Measurements from ENCODE around the gene C17orf114.

The C17orf114 gene

GRCh38 chr17:4849011-4849536 is 46.9 kb upstream of the C17orf114 start:
- H3K9me3 ChIP-seq (ENCODE audit: control insufficient read depth in 1 of 2, insufficient read depth in 1 of 2, low read length in 2 of 2): peaks cover 0 to 5% of the 10 kb centered on the region in 2 experiments
- TF ChIP-seq, protein P1, sequence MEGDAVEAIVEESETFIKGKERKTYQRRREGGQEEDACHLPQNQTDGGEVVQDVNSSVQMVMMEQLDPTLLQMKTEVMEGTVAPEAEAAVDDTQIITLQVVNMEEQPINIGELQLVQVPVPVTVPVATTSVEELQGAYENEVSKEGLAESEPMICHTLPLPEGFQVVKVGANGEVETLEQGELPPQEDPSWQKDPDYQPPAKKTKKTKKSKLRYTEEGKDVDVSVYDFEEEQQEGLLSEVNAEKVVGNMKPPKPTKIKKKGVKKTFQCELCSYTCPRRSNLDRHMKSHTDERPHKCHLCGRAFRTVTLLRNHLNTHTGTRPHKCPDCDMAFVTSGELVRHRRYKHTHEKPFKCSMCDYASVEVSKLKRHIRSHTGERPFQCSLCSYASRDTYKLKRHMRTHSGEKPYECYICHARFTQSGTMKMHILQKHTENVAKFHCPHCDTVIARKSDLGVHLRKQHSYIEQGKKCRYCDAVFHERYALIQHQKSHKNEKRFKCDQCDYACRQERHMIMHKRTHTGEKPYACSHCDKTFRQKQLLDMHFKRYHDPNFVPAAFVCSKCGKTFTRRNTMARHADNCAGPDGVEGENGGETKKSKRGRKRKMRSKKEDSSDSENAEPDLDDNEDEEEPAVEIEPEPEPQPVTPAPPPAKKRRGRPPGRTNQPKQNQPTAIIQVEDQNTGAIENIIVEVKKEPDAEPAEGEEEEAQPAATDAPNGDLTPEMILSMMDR (IDR thresholded peaks at IDR 0.05): no peak
- H3K4me1 ChIP-seq (ENCODE audit: insufficient read depth, low read length): peaks cover 19% of the 10 kb centered on the region
- POLR2A ChIA-PET: no interaction called here
- Mint-ChIP-seq H3K9me3 (peaks cover 4% of the 10 kb centered on the region), H3K4me3 (no peak overlapping the region), H3K4me1 (ENCODE audit: low read depth) (peaks cover 58% of the 10 kb centered on the region), H3K36me3 (ENCODE audit: low read depth) (peaks cover 32% of the 10 kb centered on the region), H3K27me3 (no peaks in the 10 kb centered on the region), H3K27ac (no peak overlapping the region)
- H3K4me3 ChIP-seq (ENCODE audit: low read length): no peak overlapping the region
- ATAC-seq (ENCODE audit: poor library complexity) (no peak), DNase-seq (no peak)
- H3K27ac ChIP-seq (ENCODE audit: low read depth in 1 of 2, low read length in 2 of 2): no peak overlapping the region
- CTCF ChIA-PET: interaction anchor here (1.4 kb wide), 1 partner anchor 9 kb away, joined by 3 read pairs; no protein-coding TSS in a partner anchor
- intact Hi-C loops (cut with DNase I, micrococcal nuclease): no loop called here
- H3K27me3 ChIP-seq (ENCODE audit: control insufficient read depth in 1 of 2, insufficient read depth in 2 of 2, low read length in 2 of 2): no peaks in the 10 kb centered on the region
- peaks cover 17% of the 10 kb centered on the region for H3K36me3 ChIP-seq (ENCODE audit: insufficient read depth, low read length)

GRCh38 chr17:4846635-4847390 is 44.7 kb upstream of the C17orf114 start:
- ChIA-PET POLR2A (interaction anchor here (0.7 to 1.4 kb wide), 2 partner anchors 13 to 627 kb away, joined by 3 to 4 read pairs; no protein-coding TSS in a partner anchor), CTCF (no interaction called here)
- TF ChIP-seq, protein P1 (IDR thresholded peaks at IDR 0.05): no peak
- no peak for DNase-seq
- no peak overlapping the region for H3K27ac Mint-ChIP-seq
- H3K4me3 ChIP-seq (ENCODE audit: low read length): no peak overlapping the region
- no peak overlapping the region for H3K4me3 Mint-ChIP-seq
- H3K27ac ChIP-seq (ENCODE audit: low read depth in 1 of 2, low read length in 2 of 2): no peak overlapping the region
- ATAC-seq (ENCODE audit: poor library complexity): no peak
- no peaks in the 10 kb centered on the region for H3K9me3 Mint-ChIP-seq
- H3K4me1 Mint-ChIP-seq (ENCODE audit: low read depth): peaks cover 60% of the 10 kb centered on the region
- no peaks in the 10 kb centered on the region for H3K27me3 ChIP-seq (ENCODE audit: control insufficient read depth in 1 of 2, insufficient read depth in 2 of 2, low read length in 2 of 2)
- peaks cover 21% of the 10 kb centered on the region for H3K36me3 ChIP-seq (ENCODE audit: insufficient read depth, low read length)
- H3K9me3 ChIP-seq (ENCODE audit: control insufficient read depth in 1 of 2, insufficient read depth in 1 of 2, low read length in 2 of 2): no peaks in the 10 kb centered on the region
- peaks cover 22% of the 10 kb centered on the region for H3K36me3 Mint-ChIP-seq (ENCODE audit: low read depth)
- no peaks in the 10 kb centered on the region for H3K27me3 Mint-ChIP-seq
- intact Hi-C loops (cut with DNase I, micrococcal nuclease): no loop called here
- H3K4me1 ChIP-seq (ENCODE audit: insufficient read depth, low read length): peaks cover 15% of the 10 kb centered on the region

- DNase-seq (peak in 2 of 14 experiments; percentile 56 to 58), ATAC-seq (ENCODE audit: poor library complexity) (no peak)
- peaks cover 16% of the 10 kb centered on the region for H3K36me3 ChIP-seq (ENCODE audit: insufficient read depth, low read length)
- H3K4me3 Mint-ChIP-seq: no peak overlapping the region
- ChIA-PET CTCF (no interaction called here), POLR2A (no interaction called here)
- H3K9me3 ChIP-seq (ENCODE audit: control insufficient read depth in 1 of 2, insufficient read depth in 1 of 2, low read length in 2 of 2): no peaks in the 10 kb centered on the region
- TF ChIP-seq, protein P1 (IDR thresholded peaks at IDR 0.05): no peak
- no peak overlapping the region for H3K4me3 ChIP-seq (ENCODE audit: low read length)
- H3K27ac ChIP-seq (ENCODE audit: low read depth in 1 of 2, low read length in 2 of 2): no peak overlapping the region
- H3K9me3 Mint-ChIP-seq: no peaks in the 10 kb centered on the region
- H3K4me1 ChIP-seq (ENCODE audit: insufficient read depth, low read length): peaks cover 25% of the 10 kb centered on the region
- H3K4me1 Mint-ChIP-seq (ENCODE audit: low read depth): peaks cover 62% of the 10 kb centered on the region
- H3K27me3 Mint-ChIP-seq: no peaks in the 10 kb centered on the region
- peaks cover 30% of the 10 kb centered on the region for H3K36me3 Mint-ChIP-seq (ENCODE audit: low read depth)
- intact Hi-C loops (cut with DNase I, micrococcal nuclease): no loop called here
- no peaks in the 10 kb centered on the region for H3K27me3 ChIP-seq (ENCODE audit: control insufficient read depth in 1 of 2, insufficient read depth in 2 of 2, low read length in 2 of 2)
- H3K27ac Mint-ChIP-seq: no peak overlapping the region
Measured at GRCh38 chr17:4845118-4845517, 43.0 kb upstream of the C17orf114 start.
